ENCODE results near the gene SYT7. TPM values are rescaled to one million over a fixed set of nuclear protein-coding genes. Genes with fewer than 3 reads are reported as not detected.

SYT7 gene
- polyA plus RNA-seq, 5 donors: 6.2 to 7.4 (median 6.7) TPM

DNA sequence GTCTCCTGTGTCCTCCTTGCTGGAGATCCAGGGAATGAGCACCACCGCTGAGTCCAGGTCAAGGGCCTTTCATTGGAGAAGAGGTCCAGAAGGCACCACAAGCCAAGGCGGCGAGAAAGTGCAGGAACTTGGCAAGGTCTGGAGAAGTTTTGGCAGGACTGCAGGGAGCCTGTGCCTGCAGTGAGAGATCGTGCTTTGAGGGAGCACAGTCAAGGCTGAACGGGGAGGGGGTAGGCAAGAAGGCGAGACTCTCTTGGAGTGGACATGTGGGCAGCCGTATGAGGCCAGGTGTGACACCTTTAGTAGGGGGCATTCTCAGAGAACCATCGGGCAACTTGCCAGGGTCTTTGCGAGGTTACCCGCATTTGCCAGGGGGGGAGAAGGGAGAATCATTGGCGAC lies 41.9 kb downstream of the SYT7 start:
- no peak for DNase-seq

DNA sequence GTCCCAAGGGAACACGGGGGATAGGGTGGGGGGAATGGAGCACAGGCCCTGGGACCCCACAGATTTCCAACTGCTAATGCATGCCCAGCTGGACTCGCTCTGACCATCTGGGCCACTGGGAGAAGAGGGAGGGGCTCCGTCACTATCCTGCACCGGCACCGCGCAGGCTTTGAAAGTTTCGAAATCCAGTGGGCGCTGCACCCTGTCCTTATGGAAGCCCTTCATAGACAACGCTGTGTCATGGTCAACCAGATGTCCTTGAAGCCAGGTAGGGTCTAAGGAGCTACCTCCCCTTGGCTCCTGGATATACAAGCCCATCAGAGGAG lies 42.3 kb downstream of the SYT7 start:
- no peak for DNase-seq

DNA sequence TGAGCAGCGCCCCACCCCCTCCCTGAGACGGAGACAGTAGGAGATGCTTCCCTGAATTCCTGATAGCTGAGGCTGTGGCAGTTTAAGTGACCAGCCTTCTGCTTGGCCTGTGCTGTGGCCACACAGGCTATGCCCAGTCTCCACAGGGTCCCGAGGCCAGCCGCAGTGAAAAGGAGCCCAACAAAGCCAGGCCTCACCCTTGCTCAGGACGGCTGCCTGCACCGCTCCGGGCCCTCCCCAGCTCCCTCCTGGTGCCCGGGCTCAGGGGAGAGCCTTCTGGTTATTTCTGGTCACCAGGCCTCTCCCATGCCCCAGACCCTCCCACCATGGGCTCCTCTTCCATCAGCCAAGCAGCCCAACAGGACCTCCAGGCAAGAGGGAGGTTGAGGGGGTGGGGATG lies 43.5 kb downstream of the SYT7 start:
- no peak for DNase-seq

DNA sequence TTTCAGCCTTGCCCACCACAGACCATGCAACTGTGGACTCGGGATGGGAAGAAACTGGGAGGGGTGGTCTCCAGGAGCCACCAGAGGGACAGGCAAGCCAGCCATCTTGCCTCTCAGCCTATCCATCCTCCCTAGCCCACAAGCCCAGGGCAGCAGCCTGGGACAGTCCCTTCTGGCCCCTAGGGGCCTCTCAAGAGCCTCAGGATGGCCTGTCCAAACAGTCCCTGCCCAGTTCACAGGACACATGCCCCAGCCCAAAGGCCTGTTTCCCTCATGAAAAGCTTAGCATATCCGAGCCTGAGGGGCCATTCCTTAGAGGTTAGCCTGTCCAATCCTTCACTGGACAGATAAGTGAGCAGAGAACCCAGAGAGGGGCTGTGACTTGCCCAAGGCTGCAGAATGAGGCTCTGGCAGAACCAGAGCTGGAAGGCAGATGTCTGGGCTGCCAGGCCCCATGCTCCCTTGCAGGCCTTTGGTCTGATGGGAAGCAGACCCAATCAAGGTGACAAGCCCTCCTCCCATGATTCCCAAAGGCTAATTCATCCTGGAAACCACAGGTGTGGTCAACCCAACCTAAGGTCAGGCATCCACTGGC lies 44.1 kb downstream of the SYT7 start:
- DNase-seq: no peak

DNA sequence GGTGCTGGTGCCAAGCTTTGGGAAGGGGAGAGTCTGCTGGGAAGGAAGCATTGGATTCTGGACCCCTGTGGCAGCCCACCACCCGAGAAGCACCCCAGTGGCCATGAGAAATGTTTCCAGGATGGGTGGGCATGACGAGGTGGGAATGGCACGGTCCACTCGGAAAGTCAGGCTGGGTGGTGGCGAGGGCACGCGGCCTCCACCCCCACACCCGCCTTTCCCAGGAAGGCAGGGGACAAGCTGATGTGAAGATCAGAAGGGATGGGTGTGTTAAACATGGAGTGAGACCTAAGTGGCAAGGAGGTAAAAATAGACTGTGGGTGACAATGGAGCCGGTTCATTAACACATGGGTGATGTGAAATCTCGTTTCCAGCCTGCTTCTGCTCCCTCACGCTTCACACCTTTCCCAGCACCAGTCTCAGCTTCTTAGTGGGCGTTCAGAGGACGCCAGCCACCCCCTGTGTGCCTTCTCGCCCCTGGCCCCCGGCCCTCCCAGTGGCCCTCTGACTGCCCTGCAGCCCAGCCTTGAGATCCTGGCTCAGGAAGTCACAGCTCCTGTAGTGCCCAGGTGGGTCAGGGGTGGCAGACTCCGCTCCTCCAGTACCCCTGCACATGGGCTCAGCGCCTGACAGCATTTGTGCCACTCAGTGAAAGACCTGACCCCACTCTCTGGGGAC lies 44.7 kb downstream of the SYT7 start:
- DNase-seq: no peak

DNA sequence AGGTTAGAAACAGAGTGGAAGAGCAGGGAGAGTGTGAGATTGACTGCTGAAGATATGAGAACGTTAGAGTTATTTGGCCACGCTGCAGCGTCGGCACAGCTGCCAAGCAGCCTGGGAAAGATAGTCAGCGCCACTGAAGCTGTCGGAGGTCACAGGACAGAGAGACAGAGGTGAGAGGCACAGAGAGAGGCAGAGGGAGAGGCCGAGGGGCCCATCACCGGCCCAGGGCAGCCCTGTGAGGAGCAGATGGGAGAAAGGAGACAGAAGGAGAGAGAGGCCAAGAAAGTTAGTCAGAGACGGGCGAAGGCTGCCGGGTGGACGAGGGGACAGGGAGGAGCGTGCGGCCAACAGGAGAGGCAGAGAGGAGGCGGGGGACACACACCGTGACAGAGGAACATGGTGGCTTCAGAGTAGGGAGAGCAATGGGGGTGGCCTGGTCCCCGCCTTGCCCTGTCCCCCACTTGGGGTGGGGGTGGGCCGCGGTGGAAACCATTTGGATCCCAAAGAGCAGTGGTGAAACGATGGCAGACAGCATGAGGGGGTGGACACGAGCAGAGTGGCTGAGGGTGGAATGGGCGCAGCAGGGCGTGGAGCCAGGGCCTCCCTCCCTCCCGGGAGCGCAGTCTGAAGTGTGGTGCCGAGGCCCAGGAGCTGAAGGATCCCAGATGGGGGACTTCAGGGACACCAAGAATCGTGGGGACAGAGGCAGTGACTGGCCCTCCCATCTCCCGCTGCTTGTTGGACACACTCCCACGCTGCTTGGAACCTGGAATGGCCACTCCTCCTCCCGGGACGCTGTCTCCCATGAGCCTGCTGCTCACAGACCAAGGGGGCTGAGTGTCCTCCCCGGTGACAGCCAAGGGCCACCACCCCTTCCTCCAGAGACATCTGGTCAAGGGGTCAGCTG lies 45.7 kb downstream of the SYT7 start:
- no peak for DNase-seq

DNA sequence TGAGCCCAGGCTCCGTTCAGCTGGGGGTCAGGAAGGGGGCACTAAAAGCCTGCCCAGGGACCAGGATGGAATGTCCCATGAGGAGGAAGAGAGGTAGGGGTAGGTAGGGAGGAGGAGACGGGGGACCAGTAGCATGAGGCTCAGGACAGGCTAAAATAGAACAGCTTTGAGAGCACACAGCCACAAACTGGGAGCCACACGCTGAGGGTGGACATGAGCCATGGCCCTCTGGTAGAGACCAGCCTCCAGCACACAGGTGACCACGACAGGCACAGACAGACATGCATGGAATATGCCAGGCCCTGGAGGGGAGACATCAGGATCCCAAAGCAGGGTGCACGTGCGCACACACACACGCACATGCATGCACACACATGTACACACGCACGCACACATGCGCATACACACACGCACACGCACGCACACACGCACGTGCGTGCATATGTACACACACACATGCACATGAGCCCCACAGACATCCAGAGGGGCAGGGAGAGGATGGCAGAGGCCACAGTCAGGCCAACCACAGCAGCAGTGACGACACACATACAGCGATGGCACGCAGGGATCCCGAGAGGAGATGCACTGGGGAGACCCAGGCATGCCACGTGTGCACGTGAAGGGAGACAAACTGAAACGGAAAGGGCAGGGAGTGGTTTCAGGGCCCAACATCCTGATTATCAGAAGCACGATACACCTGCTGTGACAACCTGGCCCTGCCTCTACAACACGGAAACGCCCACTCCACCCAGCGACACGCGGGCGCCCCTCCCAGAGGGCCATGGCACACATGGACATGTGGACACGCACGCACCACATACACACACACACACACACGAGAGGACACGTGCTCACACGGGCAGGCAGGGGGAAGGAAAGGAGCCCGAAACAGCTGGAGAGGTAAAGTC lies 46.6 kb downstream of the SYT7 start:
- DNase-seq: no peak

DNA sequence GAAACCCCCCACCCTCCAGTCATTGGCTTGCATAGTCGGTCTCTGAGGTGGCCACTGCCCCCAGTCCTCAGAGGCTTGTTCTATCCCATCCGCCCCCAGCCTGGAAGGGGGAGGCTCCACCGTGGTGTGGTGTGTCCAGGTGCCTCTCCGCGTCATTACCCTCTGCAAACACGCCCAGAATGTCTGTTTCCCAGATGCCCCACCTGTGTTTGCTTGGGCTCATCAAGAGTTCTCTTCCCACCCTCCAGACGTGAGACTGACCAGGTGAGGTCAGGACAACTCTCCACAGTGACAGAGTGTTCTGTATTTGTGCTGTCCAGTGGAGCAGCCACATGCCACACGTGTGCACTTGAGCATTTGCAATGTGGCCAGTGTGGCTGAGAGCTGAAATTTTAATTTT lies 47.5 kb downstream of the SYT7 start:
- DNase-seq: no peak

DNA sequence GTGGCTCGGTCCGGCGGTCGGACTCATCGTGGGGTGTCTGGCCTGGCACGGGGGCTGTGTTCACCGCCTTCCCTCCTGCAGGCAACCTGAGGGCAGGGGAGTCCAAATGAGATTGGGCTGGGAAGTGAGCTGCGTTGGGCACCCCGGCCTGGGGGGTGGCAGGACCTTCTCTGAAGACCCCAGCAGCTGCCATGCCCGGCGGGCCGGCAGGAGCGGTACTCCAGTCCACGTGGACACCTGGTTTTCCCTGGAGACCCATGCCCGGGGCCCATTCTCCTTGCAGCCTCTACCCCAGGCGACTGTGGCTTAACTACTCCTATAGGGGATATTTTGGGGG lies 47.9 kb downstream of the SYT7 start:
- no peak for DNase-seq

DNA sequence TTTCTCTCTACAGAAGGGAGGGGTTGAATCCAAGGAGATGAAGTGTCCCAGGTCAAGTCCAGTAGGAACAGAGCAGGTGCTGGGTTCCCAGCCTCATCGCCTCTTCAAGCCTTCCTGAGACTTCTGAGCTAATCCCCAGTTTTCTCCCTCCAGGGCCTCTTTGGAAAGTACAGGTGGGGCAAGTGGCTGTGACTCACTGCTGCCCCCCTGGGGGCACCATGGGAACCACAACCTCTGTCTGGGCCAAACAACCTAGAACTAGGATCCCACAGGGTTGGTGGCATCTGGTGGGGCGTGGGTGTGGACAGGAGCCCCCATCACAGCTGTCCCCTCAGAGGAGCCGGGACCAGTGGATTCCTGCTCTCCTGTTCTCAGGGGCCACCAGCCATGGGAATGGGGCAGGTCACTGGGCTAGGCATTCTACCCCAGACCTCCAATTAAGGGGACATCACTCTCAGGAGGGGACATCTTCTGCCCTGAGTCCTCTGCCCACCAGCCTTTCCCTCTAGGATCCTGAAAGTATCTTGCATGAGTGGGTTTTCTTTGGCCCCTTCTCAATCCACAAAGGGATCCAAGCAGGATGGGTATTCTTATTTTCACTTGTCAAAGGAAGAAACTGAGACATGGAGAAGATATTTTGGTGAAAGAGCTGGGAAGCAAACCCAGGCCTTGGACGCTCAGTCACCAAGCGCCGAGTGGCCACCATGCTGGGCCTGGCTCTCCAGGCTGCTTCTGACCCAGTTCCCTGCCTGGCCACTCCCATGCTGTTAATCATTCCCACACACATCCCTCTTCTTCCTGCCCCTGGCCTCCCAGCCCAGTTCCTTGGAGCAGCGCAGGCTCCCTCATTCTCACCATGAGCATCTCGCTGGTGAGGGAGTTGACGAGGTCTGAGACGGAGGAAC lies 48.5 kb downstream of the SYT7 start:
- DNase-seq: no peak

DNA sequence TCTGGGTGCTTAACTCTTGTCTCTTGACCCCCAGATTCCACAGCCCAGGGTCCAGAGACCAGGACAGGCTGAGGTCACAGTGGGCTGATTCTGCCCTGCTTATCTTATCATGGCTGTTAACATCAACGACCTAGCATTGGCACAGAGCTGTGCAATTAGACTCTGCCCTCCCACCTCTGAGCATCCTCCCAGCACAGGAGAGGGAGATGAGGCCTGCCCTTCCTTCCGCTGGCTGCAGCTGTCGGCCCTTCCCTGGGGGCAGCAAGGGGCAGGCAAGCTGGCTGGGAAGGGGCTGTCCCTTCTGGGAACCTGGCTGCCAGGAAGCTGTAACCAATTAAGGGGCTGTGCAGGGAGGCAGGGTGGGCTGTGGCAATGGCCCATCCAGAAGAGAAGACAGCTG lies 49.8 kb downstream of the SYT7 start:
- DNase-seq: no peak

DNA sequence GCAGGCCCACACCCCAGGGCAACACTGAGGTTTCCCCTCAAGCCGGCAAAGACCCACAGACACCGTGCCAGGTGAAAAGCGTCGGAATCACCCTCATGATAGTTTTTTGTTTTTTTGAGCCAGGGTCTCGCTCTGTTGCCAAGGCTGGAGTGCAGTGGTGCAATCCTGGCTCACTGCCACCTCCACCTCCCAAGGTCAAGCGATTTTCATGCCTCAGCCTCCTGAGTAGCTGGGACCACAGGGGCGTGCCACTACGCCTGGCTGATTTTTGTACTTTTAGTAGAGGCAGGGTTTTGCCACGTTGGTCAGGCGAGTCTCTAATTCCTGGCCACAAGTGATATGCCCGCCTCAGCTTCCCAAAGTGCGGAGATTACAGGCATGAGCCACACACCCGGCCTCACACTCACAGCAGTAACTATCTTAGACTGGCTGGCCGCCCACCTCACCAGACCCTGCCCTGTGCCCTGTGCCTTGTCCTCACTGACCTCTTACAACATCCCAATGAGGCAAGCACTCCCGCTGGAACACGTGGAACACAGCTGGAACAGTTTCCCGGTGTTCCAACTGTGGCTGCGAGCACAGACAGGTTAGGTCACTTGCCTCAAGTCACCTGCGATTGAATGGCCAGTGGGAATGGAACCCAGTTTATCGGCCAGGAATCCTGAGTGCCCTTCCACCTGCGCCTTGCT lies 51.2 kb downstream of the SYT7 start:
- no peak for DNase-seq

DNA sequence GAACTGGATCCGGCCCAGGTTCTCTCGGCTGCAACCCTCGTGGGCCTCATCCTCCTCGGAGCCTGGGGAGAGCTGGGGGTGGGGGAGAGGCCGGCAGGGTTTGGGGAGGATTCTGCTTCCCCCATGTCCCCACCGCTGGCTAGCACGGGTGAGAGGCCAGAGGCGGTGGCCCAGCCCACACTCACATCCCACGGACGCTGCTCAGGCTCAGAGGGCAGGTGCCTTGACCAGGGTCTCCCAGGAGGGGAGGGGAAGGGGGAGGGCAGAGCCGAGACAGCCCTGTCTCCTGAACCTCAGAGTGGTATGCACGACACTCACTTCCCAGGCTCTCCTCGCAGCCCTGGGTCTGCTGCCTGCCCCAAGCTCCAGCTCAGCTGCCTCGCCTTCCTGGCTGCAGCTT lies 52.8 kb downstream of the SYT7 start:
- no peak for DNase-seq

DNA sequence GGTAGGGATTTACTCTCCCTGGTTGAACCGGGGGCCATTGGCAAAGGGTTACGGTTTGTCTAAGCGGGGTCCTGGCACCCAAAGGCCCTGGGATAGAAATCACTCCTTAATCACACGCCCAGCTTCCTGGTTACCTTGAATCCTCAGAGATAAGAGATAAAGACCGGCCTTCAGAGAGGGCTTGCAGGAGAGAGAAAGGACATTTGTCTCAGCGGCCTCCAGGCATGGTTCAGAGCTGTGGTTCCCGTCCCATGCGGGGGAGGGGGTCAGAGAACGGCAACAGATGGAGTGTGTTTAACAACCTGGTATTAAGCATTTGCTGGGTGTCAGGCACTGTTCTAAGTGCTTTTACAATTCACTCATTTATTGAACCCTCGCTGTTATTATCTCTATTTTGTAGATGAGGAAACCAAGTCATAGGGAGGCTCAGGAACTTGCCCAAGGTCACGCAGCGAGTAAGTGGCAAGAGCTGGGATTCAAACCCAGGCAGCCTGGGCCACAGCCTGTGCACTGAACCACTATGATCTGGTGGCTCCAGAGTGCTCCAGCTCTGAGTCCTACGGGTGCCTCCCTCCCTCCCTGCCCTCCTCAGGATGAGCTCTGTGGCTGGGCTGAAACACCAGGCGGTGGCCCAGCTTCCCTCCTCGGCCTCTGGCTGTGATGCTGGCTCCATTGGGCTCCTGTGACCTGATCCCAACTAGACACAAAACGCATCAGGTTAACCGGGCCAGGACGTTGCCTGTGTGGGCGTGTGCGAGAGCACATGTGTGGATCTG lies 53.7 kb downstream of the SYT7 start:
- DNase-seq: no peak

DNA sequence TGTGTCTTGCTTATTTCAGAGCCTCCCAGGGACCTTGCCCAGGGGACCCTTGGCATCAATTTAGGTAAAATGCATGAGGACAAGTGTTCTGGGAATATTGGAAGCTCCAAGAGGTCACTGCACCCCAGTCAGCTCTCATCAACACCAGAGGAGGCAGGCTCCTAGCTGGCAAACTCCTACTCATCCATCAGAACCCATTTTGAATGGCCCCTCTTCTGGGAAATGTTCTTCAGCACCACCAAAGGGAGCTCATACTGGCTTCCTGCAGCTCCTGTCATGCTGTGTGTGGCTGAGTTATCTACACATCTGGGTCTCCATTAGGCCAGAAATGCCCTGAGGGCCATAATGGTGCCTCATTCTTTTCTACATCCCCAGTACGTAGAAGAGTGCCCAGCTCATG lies 54.6 kb downstream of the SYT7 start:
- DNase-seq: no peak

DNA sequence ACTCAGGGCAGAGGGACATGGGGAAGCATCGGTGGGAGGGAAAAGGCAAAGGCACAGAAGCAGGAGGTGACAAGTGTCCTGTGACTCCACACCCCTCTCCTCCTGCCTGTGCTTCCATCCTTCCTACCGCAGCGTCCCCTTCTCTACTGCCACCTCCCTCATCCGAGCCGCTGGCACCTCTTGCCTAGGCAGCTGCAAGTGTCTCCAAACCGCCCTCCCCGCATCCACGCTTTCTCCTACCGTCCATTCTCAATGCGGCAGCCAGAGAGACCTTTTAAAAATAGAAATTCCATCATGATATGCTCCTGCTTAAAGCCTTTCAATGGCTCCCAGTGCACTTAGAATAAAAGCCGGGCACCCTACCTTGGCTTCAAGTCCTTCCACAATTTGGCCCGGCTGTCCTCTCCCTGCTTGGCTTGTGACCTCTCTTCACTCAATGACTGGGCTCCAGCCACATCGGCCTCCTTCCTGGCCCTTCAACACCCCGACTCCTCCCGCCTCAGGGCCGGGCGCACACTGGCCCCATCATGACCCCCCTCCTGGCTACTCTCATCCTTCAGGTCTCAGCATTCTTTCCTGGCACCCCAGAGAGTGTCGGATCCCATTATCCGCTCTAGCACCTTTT lies 55.8 kb downstream of the SYT7 start:
- no peak for DNase-seq

DNA sequence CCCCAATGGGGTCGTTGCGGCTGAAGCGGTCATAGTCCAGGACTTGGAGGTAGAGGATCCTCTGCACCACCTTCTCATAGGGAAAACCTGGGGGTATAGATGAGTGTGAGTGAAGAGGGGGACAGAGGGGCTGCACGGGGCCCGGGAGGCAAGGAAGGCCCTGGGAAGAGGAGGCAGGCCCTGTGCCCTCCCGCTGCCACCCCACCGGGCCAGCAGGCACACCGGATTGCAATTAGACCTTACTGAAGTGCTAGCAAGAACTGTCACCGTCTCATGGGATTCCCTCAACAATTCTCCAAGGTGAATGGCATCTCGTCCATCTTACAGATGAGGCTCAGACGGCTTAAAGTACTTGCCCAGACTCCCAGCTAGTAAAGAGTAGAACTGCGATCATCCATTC lies 56.4 kb downstream of the SYT7 start:
- no peak for DNase-seq

DNA sequence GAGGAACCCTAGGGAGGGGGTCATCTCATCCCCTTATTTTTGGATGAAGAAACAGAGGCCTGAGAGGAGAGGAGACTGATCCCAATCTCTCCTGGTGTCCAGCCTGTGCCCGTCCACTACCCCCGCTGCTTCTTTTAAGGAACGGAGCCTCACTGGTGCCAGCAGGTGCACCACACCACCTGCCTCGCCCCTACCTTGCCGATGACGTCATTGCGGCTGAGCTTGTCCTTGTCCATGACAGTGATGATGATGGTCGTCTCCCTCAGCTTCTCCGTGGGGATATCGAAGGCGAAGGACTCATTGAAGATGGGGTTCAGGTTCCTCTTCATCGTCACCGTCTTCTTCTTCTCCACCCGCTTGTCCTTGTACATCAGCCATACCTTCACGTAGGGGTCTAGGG lies 58.0 kb downstream of the SYT7 start:
- DNase-seq: no peak

All from right lung (tissue), 5 donors.